Neural cell (in vitro differentiated cells): Measurements from ENCODE around the gene COL6A5. TPM values are rescaled to one million over a fixed set of nuclear protein-coding genes. Genes with fewer than 3 reads are reported as not detected.
"Not testable (repeated sequence)": the region's sequence is repeated elsewhere in the genome, so short reads cannot be mapped to it uniquely, and the experiment has no call there.

Source experiments
- H2AFZ ChIP-seq: fragments of 200-600, 300-800 bp; sonication (generic), shearing (Covaris generic); 2 replicates; pipeline ENCODE4 v1.6.0; 2014; ENCODE audit warnings: low read depth, mild to moderate bottlenecking, antibody characterized with exemption, low read length, moderate library complexity
- H3F3A ChIP-seq: fragments of 200-600 bp; shearing (Covaris generic); 2 replicates; pipeline ENCODE4 v1.6.1; 2016; ENCODE audit warnings: mild to moderate bottlenecking, moderate library complexity, mixed read lengths, antibody characterized with exemption, low read length; ENCODE audit not compliant: insufficient read depth, poor library complexity, severe bottlenecking
- H3K27ac ChIP-seq: fragments of 200-600, 300-800 bp; sonication (generic), shearing (Covaris generic); 2 replicates; pipeline ENCODE4 v1.5.1; 2014; ENCODE audit warnings: mild to moderate bottlenecking, low read length, moderate library complexity
- H3K27me3 ChIP-seq: fragments of 300-800, 200-600 bp; sonication (generic), shearing (Covaris generic); 2 replicates; pipeline ENCODE4 v1.6.0; 2014; ENCODE audit warnings: mild to moderate bottlenecking, low read depth, low read length, moderate library complexity; ENCODE audit not compliant: insufficient read depth
- H3K36me3 ChIP-seq: fragments of 300-800, 200-600 bp; sonication (generic), shearing (Covaris generic); 2 replicates; pipeline ENCODE4 v1.5.1; 2014; ENCODE audit warnings: mild to moderate bottlenecking, antibody characterized with exemption, low read length, moderate library complexity; ENCODE audit not compliant: insufficient read depth
- H3K4me2 ChIP-seq: fragments of 300-800, 200-600 bp; sonication (generic), shearing (Covaris generic); 2 replicates; pipeline ENCODE4 v1.6.0; 2014; ENCODE audit warnings: mild to moderate bottlenecking, low read length
- H3K4me3 ChIP-seq: fragments of 300-800, 200-600 bp; sonication (generic), shearing (Covaris generic); 2 replicates; pipeline ENCODE4 v1.5.1; 2014; ENCODE audit warnings: mild to moderate bottlenecking, low read length, moderate library complexity
- H3K79me2 ChIP-seq: fragments of 200-600 bp; shearing (Covaris generic); replicated peaks from 2 replicates; pipeline ENCODE4 v1.6.0; 2014; ENCODE audit warnings: mild to moderate bottlenecking, low read length, moderate library complexity; ENCODE audit not compliant: insufficient read depth
- H3K9ac ChIP-seq: fragments of 300-800, 200-600 bp; sonication (generic), shearing (Covaris generic); 2 replicates; pipeline ENCODE4 v1.6.1; 2016; ENCODE audit warnings: mild to moderate bottlenecking, low read length, mixed read lengths
- H3K9me2 ChIP-seq: fragments of 200-600 bp; shearing (Covaris generic); 2 replicates; pipeline ENCODE4 v1.6.1; 2016; ENCODE audit warnings: mild to moderate bottlenecking, low read length, mixed read lengths; ENCODE audit not compliant: insufficient read depth
- H3K9me3 ChIP-seq: fragments of 200-600, 300-800 bp; sonication (generic), shearing (Covaris generic); 2 replicates; pipeline ENCODE4 v1.6.1; 2016; ENCODE audit warnings: mild to moderate bottlenecking, mixed run types, low read length, moderate library complexity, mixed read lengths
- H4K20me1 ChIP-seq: fragments of 200-600 bp; shearing (Covaris generic); 2 replicates; pipeline ENCODE4 v1.6.1; 2016; ENCODE audit warnings: mild to moderate bottlenecking, mixed run types; ENCODE audit not compliant: insufficient read depth
- CTCF ChIP-seq: fragments of 450-650 bp; IDR thresholded peaks from 2 replicates; pipeline ENCODE4 v1.5.1; 2014; ENCODE audit warnings: antibody characterized with exemption, mild to moderate bottlenecking, moderate library complexity; ENCODE audit not compliant: poor library complexity, severe bottlenecking
- EZH2 ChIP-seq: fragments of 200-600, 300-800 bp; shearing (Covaris generic), sonication (generic); IDR thresholded peaks from 2 replicates; pipeline ENCODE4 v1.6.1; 2014; ENCODE audit warnings: antibody characterized with exemption, low read length, borderline replicate concordance, mild to moderate bottlenecking; ENCODE audit not compliant: insufficient read depth, poor library complexity, severe bottlenecking
- MXI1 ChIP-seq: fragments of 450-650 bp; conservative IDR thresholded peaks from 2 replicates; pipeline ENCODE4 v1.6.1; 2014; ENCODE audit warnings: antibody characterized with exemption, mild to moderate bottlenecking; ENCODE audit not compliant: poor library complexity, severe bottlenecking
- POLR2AphosphoS5 ChIP-seq: IDR thresholded peaks from 2 replicates; pipeline ENCODE4 v1.6.1; 2012
- RAD21 ChIP-seq: fragments of 450-650 bp; conservative IDR thresholded peaks from 2 replicates; pipeline ENCODE4 v1.6.1; 2014; ENCODE audit warnings: antibody characterized with exemption, mild to moderate bottlenecking, moderate library complexity
- REST ChIP-seq: IDR thresholded peaks from 2 replicates; pipeline ENCODE4 v1.6.1; 2012; ENCODE audit warnings: borderline replicate concordance
- SMC3 ChIP-seq: fragments of 450-650 bp; conservative IDR thresholded peaks from 2 replicates; pipeline ENCODE4 v1.6.1; 2014; ENCODE audit warnings: antibody characterized with exemption, mild to moderate bottlenecking, moderate library complexity; ENCODE audit not compliant: poor library complexity
- TAF1 ChIP-seq: IDR thresholded peaks from 2 replicates; pipeline ENCODE4 v1.6.1; 2012; ENCODE audit warnings: low read depth
- polyA plus RNA-seq: library from polyadenylated mRNA; depleted of rRNA; stranded (reverse); fragments of >200 nt; gene quantifications from 2 replicates; pipeline ENCODE4 v1.2.3, GENCODE V29; 2014

The COL6A5 gene
- polyA plus RNA-seq, 1 donor from 2014 or later, result not detected

DNA sequence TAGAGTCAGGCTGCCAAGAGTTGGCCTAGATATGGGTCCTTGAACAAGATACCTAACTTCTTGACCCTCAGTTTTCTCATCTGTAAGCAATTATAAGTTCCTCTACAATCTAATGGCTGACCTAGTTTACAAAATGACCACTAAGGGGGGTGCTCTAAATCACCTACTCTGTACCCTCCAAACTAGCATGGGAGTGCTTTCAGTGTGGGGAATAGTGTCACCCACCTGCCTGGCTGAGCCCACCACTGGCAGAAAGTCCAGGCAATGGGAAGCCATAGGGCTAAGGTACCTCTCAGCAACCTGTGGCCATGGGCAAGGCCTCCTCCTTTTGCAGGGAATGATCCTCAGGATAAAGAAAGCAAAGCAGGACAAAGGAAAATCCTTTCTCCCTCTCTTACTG, 58.9 kb downstream of the COL6A5 start:
- H3K27me3 ChIP-seq, result no peaks in the 10 kb centered on the region
- H3K9me3 ChIP-seq, result no peaks in the 10 kb centered on the region
- no peaks in the 10 kb centered on the region for H3K36me3 ChIP-seq
- no peak overlapping the region for H3K4me2 ChIP-seq
- H4K20me1 ChIP-seq, result no peaks in the 10 kb centered on the region
- no peak overlapping the region for H3K27ac ChIP-seq
- H3K9me2 ChIP-seq, result no peaks in the 10 kb centered on the region
- H3K79me2 ChIP-seq, result no peaks in the 10 kb centered on the region
- H2AFZ ChIP-seq, result no peak overlapping the region
- H3K9ac ChIP-seq, result no peak overlapping the region
- H3F3A ChIP-seq, result no peaks in the 10 kb centered on the region
- no peak for TF ChIP-seq RAD21
- H3K4me3 ChIP-seq, result no peak overlapping the region

DNA sequence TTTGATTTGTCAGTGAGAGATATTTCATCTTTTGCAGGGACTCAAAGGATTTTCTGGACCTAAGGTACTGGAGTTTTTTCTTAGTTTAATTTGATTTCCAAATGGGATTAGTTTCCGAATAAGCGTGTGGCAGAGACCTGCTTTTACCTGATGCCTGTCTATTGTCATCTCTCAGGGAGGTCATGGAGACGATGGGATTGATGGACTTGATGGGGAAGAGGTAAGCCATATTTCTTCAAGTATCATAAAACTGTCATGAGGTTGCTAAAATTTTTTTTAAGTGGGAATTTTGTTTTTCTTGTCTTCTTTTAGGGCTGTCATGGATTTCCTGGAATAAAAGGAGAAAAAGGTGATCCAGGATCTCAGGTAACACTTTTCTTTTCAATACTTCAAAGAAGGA, 60.5 kb downstream of the COL6A5 start:
- H4K20me1 ChIP-seq, result no peaks in the 10 kb centered on the region
- H3K27ac ChIP-seq, result no peak overlapping the region
- H3K79me2 ChIP-seq, result no peaks in the 10 kb centered on the region
- H3K4me2 ChIP-seq, result no peak overlapping the region
- no peak for TF ChIP-seq CTCF
- H3K9ac ChIP-seq, result no peak overlapping the region
- no peaks in the 10 kb centered on the region for H3K36me3 ChIP-seq
- H3K4me3 ChIP-seq, result no peak overlapping the region
- no peaks in the 10 kb centered on the region for H3K9me3 ChIP-seq
- no peaks in the 10 kb centered on the region for H3K9me2 ChIP-seq
- no peak overlapping the region for H2AFZ ChIP-seq
- no peaks in the 10 kb centered on the region for H3F3A ChIP-seq
- no peaks in the 10 kb centered on the region for H3K27me3 ChIP-seq

DNA sequence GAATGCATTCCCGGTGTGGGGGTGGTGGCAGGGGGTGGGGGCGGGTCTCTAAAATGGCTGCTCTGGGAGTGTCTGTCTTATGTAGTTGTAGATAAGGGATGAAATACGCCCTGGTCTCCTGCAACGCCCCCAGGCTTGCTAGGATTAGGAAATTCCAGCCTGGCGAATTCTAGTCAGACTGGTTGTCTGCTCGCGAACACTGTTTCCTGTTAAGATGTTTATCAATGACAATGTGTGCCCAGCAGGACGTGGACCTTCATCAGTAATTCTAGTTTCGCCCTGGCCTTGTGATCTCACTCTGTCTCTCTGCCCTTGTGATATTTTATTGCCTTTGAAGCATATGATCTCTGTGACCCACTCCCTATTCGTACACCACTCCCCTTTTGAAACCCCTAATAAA, 62.8 kb downstream of the COL6A5 start:
- not testable (repeated sequence) for H3K27me3 ChIP-seq, H3K79me2 ChIP-seq, H3F3A ChIP-seq, H3K36me3 ChIP-seq, H3K9me3 ChIP-seq, H2AFZ ChIP-seq, H3K4me2 ChIP-seq, H4K20me1 ChIP-seq, H3K27ac ChIP-seq, H3K9ac ChIP-seq, H3K9me2 ChIP-seq, H3K4me3 ChIP-seq

DNA sequence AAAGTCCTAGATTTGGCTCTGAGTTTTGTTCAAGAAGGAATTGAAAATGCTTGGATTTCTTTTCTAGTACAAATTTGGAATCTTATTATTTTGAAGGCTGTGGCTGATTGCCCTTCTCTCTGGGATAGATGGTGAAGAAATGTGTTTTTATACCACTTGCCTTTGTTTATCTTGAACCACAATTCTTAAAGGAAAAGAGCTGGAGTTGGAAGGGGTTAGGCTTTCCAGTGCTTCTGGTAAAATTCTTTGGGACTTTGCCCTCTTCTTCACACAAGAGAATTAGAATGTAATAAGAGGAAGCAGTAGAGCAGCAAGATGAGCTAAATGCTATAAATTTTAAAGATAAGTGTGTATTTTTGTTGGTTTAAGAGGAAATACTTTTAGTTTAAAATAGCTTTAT, 65.8 kb downstream of the COL6A5 start:
- Histone ChIP-seq H3F3A (no peaks in the 10 kb centered on the region), H3K9me3 (no peaks in the 10 kb centered on the region), H3K4me2 (no peak overlapping the region), H4K20me1 (no peaks in the 10 kb centered on the region), H3K79me2 (no peaks in the 10 kb centered on the region), H3K9me2 (no peaks in the 10 kb centered on the region), H3K36me3 (no peaks in the 10 kb centered on the region), H2AFZ (no peak overlapping the region), H3K4me3 (no peak overlapping the region), H3K9ac (no peak overlapping the region), H3K27me3 (peaks cover 7% of the 10 kb centered on the region), H3K27ac (no peak overlapping the region)
- TF ChIP-seq CTCF (no peak), TAF1 (no peak), SMC3 (no peak), EZH2 (no peak), MXI1 (no peak), REST (no peak), POLR2AphosphoS5 (no peak)
